Measurements from ENCODE around the gene CCT3. TPM values are rescaled to one million over a fixed set of nuclear protein-coding genes. Genes with fewer than 3 reads are reported as not detected.
"Not testable (repeated sequence)": the region's sequence is repeated elsewhere in the genome, so short reads cannot be mapped to it uniquely, and the experiment has no call there.

Gene CCT3
- total RNA-seq, 1 donor from 2014 or later = 298 TPM

GRCh38 chr1:156337052-156337887 is 822 bp downstream of the CCT3 start:
- intact Hi-C loops (cut with micrococcal nuclease) = loop anchor here (5.0 kb wide), 1 partner anchor 1015 kb away; the partner anchor contains the start of gene RUSC1

GRCh38 chr1:156336242-156336641 is 1.9 kb downstream of the CCT3 start:
- intact Hi-C loops (cut with micrococcal nuclease) = loop anchor here (5.0 kb wide), 1 partner anchor 1014 kb away; the partner anchor contains the start of gene RUSC1

GRCh38 chr1:156323179-156323578 is 14.9 kb downstream of the CCT3 start:
- intact Hi-C loops (cut with micrococcal nuclease) = not testable (repeated sequence)

GRCh38 chr1:156320560-156320959 is 17.5 kb downstream of the CCT3 start:
- intact Hi-C loops (cut with micrococcal nuclease) = no loop called here

- intact Hi-C loops (cut with micrococcal nuclease) = loop anchor here (1.0 to 2.0 kb wide), 3 partner anchors 94 to 229 kb away; no protein-coding TSS in a partner anchor
Observed at GRCh38 chr1:156319664-156320063, 18.4 kb downstream of the CCT3 start.

GRCh38 chr1:156316909-156317308 is 21.2 kb downstream of the CCT3 start:
- intact Hi-C loops (cut with micrococcal nuclease) = no loop called here

- intact Hi-C loops (cut with micrococcal nuclease) = no loop called here
Observed at GRCh38 chr1:156310962-156311361, 27.1 kb downstream of the CCT3 start.

GRCh38 chr1:156308078-156308477 is 30.0 kb downstream of the CCT3 start:
- intact Hi-C loops (cut with micrococcal nuclease) = no loop called here

- intact Hi-C loops (cut with micrococcal nuclease) = no loop called here
Observed at GRCh38 chr1:156305215-156305614, 32.9 kb downstream of the CCT3 start.

- intact Hi-C loops (cut with micrococcal nuclease) = no loop called here
Observed at GRCh38 chr1:156303241-156303640, 34.9 kb downstream of the CCT3 start.

GRCh38 chr1:156298852-156299357 is 39.2 kb downstream of the CCT3 start, which contains the start of gene VHLL:
Gene VHLL, minus strand, starts transcription at chr1:156299307. Its CDS starts 118 bp downstream, at chr1:156299189.
- intact Hi-C loops (cut with micrococcal nuclease) = no loop called here

- intact Hi-C loops (cut with micrococcal nuclease) = loop anchor here (1.0 kb wide), 2 partner anchors 12 to 43 kb away; partner anchors contain the start of genes CCT3 and TSACC
Observed at GRCh38 chr1:156295391-156295947, 42.6 kb downstream of the CCT3 start, which contains the start of gene GLMP. Gene GLMP, minus strand, starts transcription at chr1:156295679. Its CDS starts 34 bp downstream, at chr1:156295645.

GRCh38 chr1:156293895-156294294 is 44.2 kb downstream of the CCT3 start:
- intact Hi-C loops (cut with micrococcal nuclease) = no loop called here

- intact Hi-C loops (cut with micrococcal nuclease) = no loop called here
Observed at GRCh38 chr1:156293098-156293434, 45.0 kb downstream of the CCT3 start.

- intact Hi-C loops (cut with micrococcal nuclease) = no loop called here
Observed at GRCh38 chr1:156291226-156292061, 46.6 kb downstream of the CCT3 start.

GRCh38 chr1:156289857-156290256 is 48.2 kb downstream of the CCT3 start:
- intact Hi-C loops (cut with micrococcal nuclease) = no loop called here

- intact Hi-C loops (cut with micrococcal nuclease) = no loop called here
Observed at GRCh38 chr1:156286061-156286460, 52.0 kb downstream of the CCT3 start.

- intact Hi-C loops (cut with micrococcal nuclease) = no loop called here
Observed at GRCh38 chr1:156285437-156285836, 52.7 kb downstream of the CCT3 start.

- intact Hi-C loops (cut with micrococcal nuclease) = loop anchor here (5.0 kb wide), 3 partner anchors 372 to 1012 kb away; partner anchors contain the start of genes CLK2 and RIT1
Observed at GRCh38 chr1:156284757-156285156, 53.3 kb downstream of the CCT3 start.

- intact Hi-C loops (cut with micrococcal nuclease) = loop anchor here (5.0 kb wide), 3 partner anchors 372 to 1012 kb away; partner anchors contain the start of genes CLK2 and RIT1
Observed at GRCh38 chr1:156284112-156284511, 54.0 kb downstream of the CCT3 start, which contains the start of gene TMEM79. Gene TMEM79, plus strand, starts transcription at chr1:156284325. Its CDS starts 902 bp downstream, at chr1:156285227.

GRCh38 chr1:156283521-156283920 is 54.6 kb downstream of the CCT3 start:
- intact Hi-C loops (cut with micrococcal nuclease) = loop anchor here (1.0 to 5.0 kb wide), 8 partner anchors 12 to 1011 kb away; partner anchors contain the start of genes CLK2, GLMP, KHDC4 and RIT1
